Smooth muscle cell of the brain vasculature (primary cell): ENCODE results near the gene ING3.

Experiments used
- DNase-seq: peaks from one replicate; pipeline ENCODE4 v3.0.0-alpha.2; 2012; ENCODE audit warnings: low read depth, low spot score

The ING3 gene, protein sequence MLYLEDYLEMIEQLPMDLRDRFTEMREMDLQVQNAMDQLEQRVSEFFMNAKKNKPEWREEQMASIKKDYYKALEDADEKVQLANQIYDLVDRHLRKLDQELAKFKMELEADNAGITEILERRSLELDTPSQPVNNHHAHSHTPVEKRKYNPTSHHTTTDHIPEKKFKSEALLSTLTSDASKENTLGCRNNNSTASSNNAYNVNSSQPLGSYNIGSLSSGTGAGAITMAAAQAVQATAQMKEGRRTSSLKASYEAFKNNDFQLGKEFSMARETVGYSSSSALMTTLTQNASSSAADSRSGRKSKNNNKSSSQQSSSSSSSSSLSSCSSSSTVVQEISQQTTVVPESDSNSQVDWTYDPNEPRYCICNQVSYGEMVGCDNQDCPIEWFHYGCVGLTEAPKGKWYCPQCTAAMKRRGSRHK

DNA sequence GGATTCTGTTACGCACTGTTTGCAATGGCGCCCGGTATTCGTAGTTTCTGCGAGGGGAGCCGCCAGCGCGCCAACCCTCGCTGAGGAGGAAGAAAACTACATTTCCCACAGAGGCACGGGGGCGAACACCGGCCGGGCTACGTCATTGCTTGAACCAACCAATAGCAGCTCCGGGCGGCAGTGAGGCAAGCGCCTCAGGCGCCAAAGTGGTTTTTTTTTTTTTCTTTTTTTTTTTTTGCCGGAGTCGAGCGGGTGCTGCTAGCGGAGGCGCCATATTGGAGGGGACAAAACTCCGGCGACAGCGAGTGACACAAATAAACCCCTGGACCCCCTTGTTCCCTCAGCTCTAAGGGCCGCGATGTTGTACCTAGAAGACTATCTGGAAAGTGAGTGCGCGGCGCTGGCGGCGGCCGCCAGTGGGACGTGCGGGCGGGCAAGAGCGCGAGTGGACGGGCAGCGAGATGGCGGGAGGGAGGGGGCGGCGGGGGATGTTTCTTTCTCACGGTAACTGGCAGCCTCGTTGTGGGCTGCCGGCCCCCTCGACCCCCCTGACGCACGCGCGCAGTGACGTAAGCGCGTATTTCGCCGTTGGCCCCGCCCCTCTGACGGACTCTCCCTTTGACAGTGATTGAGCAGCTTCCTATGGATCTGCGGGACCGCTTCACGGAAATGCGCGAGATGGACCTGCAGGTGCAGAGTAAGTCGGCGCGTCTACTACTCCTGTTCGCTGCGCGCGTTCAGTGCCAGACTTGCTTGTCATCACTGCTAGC lies at the start of gene ING3:
ING3 (plus strand) TSS at position 239 of the 770 bp plus-strand sequence; CDS start at position 359, 120 bp downstream.
- peak; percentile 95 for DNase-seq

DNA sequence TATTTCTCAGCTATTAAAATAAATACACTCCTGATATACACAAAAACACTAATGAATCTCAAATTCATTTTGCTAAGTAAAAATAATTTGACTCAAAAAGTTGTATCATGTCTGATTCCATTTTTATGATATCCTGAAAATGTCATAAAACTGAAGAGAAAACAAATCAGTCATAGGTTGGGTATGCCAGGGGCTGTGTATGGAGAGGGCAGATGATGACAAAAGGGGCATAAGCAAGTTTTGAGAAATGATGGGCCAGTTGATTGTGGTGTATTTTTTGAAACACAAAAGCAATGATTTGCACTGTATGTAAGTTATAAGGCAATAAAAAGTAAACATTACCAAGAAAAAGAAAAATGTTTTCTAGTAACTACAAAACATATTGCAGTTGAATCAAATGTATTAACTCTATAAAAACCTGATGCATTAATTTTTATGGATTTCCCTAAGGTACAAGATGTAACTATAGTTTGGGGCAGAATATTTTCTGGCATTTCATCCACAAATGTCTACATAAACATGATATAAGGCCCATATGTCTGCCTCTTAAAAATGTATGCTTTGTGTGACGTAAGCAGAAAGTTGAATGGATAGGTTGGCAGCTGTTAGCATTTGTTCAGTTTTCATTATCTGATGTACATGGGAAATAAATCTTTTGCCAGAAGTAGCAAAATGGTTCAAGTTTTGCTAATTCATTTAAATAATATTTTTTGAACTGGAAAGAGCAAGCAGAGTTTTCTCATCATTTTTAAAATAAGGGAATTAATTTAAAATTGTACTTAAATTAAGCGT lies 35.1 kb upstream of the ING3 start:
- no peak for DNase-seq

DNA sequence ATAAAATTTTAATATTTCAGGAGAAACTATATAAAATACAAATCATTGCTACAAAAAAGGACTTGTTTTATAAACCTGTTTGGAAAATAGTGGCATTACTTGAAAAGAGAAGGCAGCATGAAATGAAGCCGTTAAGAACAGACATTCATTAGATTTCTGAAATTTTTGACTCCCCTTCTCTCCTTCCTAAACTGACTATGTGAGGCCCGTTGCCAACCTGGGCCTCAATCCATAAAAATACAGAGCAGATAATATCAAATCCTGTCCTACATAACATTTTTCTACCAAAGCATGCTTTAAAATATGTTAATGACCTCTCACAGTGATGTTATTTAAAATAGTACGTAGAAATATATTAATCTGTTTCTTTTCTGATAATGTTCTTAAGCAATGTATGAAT lies 34.5 kb upstream of the ING3 start:
- no peak for DNase-seq

DNA sequence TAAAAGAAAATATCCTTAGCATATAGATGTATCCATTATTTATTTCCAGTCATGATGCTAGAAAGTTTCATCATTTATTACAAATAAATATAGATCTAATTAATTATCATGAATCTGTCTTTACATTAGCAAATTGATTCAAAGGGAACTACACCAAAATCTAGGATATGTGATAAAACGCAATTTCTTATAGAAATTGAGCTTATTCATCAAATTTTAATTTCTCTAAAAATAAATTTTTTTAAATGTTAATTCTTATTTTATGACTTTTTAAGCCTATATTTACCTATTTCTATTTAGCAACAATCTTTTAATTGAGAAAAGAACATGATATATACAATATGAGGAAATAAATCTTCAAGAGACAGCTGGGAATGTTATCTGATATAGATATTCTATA lies 34.0 kb upstream of the ING3 start:
- no peak for DNase-seq

DNA sequence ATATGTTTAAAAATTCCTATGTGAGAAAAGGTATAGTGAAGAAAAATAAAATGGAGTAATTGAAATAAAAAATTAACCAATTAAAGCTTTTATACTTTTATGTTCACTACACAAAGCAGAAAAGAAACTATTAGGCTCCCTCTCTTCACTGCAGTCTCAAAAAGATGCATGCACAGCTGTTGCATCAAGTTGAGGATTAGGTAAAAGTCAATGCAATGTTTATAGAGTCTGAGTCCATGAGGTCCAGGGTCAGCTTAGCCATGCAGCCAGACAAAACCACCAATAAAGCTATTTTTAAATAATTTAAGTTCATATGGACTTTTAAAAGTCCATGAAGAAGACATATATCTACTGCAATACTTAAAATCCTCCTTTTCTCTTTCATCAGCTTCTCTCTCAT lies 31.1 kb upstream of the ING3 start:
- DNase-seq = no peak

DNA sequence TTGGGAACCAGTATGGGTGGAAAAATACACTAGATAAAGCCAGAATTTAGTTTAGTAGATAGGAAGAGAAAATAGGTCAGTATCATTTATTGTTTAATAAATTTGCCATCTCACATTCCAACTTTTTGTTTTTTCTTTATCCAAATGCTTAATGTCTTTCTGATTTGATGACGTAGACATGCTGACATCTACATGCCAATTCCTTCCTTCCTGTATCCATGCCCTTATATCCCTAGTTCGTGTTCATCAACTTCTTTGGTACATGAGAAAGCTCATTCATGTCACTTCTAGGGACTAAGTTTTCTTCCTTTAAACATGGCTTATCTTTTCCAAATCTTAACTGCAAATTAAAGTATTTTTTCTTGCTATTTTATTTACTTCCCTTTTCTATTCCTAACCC lies 30.5 kb upstream of the ING3 start:
- no peak for DNase-seq

DNA sequence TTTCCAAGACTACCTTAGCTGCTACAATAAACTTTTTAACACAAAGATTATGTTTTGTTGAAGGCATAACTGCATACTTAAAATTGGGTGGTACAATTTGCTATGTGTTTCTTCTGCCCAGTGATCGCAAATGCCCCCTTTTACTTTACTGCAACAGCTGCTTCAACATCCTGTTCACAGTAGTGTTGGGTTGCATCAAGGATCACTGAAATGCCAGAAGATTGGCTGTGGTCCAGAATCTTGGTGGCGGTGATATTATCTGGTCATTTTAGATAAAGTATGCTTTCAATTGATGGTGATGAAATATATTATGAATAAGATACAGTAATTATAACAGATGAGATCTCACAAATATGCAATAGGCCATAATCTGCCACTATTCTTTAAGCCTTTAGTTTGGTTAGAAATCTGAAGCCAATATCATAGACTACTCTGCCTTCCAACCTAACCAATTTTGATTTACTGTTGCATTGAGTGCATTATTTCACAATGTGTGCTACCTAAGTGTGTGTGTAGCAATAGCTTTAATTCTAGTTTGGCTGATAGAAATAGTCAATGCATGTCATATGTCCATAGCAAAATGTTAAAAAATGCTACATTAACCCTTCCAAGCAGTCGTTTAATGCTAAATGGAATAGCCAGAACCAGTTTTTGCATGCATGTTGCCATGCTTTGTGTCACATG lies 29.8 kb upstream of the ING3 start:
- DNase-seq = no peak

DNA sequence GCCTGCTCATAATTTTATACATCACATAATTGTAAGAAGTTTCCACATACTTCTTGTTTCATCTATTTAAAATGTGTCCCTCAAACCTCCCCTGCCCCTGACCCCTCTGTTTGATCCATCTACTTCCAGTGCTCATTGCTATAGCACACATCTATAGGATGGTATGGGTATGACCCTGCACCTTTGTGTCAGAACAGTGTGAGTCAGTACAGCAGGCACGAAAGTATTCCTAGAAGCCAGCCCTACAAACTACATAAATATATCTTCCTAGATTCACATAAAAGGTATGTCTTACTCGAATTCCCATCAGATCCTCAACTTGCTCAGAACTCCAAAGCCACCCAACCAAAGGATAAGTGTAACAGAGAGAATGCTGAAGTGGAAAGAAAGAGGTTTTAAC lies 25.7 kb upstream of the ING3 start:
- no peak for DNase-seq

DNA sequence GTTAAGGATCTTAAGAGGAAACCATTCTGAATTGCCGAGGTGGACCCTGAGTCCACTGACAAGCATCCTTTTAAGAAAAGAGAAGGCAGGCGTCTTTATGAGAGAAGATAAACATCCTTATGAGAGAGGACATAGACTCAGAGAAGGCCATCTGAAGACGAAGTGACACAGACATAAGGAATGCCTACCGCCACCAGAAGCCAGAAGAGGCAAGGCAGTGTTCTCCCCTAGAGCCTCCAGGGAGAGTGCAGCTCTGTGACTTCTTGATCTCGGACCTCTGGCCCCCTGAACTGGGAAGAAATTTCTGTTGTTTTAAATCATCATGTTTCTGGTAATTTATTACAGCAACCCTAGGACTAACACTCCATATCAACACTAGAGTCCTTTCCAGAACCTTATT lies 25.2 kb upstream of the ING3 start:
- no peak for DNase-seq

DNA sequence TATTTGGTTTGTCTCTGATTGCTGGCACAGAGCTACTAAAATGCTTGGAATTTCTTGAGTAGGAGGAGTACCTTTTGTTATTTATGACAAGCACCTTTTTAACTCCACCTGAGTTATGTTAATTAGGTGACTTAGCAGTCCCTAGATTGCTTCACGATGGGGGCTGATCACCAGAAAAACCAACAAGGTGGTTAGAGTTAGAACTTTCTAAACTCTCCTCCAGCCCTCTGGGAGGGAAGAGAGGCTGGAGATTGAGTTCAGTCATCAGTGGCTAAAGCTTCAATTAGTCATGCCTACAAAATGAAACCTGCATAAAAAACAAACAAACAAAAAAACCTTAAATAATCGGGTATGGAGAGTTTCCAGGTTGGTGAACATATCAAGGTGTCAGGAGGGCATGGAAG lies 23.6 kb upstream of the ING3 start:
- no peak for DNase-seq

DNA sequence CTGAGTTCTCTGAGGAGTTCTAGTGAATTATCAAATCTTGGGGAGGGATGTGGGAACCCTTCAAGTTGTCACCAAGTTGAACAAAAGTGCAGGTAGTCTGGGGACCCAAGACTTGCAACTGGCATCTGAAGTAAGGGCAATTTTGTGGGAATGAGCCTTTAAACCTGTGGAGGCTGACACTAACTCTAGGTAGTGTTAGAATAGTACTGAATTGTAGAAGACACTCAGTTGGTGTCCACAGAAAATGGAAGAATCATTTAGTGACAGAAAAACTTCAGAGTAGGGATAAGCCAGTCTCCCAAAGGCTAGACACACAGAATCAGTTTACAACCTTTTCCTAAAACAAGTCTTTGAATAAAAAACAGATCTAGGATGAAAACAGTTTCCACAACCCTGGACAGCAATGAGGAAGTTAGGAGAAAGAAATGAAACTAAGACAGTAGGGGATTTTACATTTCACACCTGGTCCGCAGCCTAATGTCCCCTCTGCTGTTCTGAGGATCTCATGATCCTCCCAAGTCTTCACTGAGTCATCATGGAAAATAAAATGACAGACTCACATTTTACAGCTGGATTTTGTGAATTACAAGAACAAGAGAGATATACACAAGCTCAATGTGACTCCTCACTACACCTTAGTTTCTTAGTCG lies 23.0 kb upstream of the ING3 start:
- no peak for DNase-seq

DNA sequence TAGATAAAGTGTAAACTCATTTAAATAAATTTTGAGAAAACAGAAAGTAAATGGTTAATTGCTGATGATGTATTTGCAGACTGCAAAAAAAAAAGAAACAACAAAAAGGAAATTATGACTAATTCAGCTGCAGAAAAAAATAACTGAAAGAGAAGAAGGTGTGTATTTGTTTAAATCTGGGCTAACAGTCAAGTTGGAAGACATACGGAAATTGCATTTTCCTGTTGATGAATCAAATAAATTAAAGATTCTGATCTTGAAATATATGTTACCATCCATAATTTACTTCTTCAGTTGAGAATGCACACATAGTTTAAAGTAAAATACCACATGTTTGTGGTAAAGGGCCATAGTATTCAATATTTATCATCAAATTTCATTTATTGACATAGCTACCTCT lies 19.3 kb upstream of the ING3 start:
- DNase-seq = no peak

DNA sequence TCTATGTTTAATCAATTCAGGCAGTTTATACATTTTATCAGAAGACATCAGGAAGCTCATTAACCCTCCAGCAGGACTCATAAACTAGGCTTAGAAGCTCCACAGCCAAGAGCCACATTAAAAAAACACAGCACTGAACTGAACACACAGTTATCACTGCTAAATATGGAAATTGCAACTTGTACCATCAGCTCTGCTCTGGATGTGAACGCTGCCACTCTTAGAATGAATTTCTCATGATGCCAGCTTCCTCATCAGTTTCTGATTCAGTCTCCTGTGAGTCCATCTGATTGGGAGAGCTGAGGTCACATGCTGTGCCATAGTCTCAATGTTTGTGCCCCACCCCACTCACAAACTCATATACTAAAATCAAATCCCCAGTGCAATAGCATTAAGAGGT lies 17.1 kb upstream of the ING3 start:
- no peak for DNase-seq

DNA sequence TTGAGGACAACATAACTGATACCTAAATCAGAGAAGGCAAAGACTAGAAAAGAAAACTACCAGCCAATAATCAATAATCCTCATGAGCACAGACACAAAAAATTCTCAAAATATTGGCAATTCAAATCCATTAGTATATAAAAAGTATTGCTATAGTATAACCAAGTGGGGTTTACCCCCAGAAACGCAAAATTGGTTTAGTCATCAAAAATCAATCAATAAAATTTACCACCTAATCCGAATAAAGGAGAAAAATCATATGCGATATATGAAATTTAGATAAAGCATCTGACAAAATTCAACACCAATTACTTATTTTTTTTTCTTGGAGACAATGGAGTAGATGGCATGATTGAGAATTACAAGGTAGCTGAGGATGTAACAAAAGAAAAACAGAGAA lies 11.2 kb upstream of the ING3 start:
- no peak for DNase-seq

DNA sequence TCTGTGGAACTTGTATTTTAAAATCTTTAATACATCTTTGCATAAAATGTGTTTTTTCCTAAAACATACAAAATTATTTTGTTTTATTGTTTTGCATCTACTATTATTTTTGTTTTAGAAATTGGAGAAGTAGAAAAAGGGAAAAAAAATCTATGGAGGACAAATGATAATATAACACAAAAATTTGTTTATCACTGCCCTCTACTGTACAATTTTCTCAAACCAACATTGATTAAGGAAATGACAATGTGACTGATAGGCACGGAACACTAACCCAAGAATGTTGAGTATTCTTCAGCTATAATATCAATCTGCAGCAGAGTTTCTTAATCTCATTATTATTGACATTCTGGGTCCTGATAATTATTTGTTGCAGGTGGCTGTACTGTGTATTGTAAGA lies 9.5 kb upstream of the ING3 start:
- DNase-seq = no peak

DNA sequence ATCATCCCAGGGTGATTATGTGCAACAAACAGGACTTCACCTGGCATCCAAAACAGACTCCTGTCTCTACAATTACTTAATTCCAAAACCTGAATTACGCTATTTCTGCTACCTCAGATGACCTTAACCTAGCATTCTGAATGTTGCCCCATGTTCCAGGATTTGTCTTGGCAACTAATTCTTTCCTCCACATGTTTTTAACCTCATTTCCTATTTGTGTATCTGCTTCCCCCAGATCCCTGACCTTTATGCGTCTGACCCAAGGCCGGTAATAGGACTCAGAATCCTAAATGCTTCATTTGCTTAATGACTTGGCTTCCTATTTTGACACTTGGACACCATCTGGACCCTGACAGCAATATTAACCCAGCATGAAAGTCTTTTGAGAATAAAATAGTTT lies 8.7 kb upstream of the ING3 start:
- DNase-seq = no peak

DNA sequence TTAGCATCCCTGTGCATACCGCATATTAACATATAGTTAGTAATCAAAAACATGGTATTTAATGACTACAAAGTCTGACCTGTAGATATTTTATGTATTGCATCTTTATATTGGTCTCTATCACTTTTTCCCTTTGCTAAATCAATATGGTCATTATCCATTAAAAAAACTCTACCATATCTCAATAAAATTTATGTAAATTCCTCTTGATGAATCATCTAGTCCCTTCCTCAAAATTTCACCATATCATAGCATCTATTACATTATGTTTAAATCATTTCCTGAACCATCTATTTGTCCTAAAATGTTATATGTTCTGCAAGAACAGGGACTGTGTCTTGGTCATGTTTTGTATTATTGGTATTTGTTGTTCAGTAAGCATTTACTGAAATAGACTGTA lies 7.7 kb upstream of the ING3 start:
- DNase-seq = no peak

DNA sequence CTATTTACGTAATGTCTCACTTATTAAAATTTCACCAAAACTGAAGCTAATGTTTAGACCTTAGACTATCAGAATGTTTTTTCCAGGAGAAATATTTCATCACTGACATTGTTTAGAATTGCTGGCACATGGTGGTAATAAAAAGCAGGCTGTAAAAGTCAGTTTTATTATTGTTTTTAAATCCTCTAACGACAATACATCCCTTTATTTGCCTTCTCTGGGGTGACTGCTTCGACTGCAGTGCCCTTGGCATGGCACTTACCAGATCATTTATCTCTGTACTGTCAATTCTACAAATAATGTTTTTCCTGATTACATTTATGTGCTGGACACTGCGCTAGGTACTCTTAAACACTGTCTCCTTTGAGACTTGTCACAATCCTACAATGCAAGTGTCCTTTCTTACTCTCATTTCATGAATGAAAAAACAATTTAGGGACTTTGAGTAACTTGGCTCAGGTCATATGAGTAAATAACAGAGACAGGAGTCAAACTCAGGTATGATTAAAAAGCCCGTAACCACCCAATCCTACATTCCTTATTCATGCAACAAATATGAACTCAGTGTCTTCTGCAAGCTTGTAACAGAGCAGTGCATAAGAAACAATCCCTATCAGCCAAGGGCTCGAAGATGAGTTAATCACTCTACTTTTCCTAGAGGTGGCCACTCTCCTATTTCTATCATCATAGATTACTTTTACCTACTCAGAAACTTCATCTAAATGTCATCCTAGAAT lies 5.6 kb upstream of the ING3 start:
- no peak for DNase-seq

DNA sequence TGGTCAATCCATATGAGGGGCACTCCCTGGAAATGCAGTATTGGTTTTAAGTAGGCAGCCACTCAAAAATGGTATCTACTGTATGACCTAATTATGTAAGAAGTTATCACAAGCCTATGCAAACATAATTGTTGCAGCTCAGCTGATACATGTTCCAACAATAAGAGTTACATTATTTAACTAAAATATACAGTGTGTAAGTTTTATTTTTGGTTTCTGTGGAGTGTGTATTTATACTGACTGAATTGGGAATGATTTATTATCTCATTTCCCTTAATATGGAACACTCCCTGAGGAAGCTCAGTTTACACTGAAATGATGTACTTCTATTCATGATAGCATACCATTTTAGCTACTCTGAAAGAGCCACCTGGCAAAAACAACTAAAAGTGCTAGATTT lies 2.6 kb upstream of the ING3 start:
- DNase-seq = no peak

DNA sequence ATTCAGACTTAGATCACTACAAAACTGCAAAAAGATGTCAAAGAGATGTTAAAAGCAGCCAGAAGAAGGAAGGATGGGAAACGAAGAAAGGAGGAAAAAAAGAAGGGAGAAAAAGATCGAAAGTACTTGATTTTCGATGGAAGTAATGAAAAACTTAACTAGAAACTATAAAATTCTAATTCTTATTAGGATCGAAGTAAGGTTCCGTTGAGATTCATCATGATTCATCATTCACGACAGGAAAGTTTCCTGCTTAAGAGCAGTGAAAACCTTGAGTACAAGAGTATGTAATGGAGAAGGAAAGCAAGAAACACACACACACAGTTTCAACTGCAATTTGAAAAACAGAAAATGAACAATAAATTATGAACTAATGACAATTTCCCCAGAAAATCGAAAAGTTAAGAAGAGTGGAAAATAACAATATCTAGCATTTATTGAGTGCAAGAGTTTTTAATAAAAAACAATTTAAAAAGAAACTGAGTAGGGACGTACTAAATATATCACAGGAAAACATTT lies 1.1 kb upstream of the ING3 start:
- no peak for DNase-seq
